Panc1 (cell line): ENCODE data around the gene QKI. TPM values are rescaled to one million over a fixed set of nuclear protein-coding genes. Genes with fewer than 3 reads are reported as not detected.

Experiments used
- ATAC-seq: fragments of 200-7000 bp; cut with Tn5 transposase; 2 replicates; pipeline ENCODE4 v1.9.1; 2020; ENCODE audit warnings: mild to moderate bottlenecking, moderate library complexity
- BruUV-seq: library from RNA; stranded (reverse); fragments of 400-500 nt; replicated peaks from 2 replicates; lab custom pipeline; 2021; lab: Mats Ljungman, UMichigan
- CTCF ChIA-PET: fragments of 300-600 bp; sonication (Branson Sonifier 250); formaldehyde crosslinking; loops from one replicate; lab custom pipeline; 2022; ENCODE audit warnings: antibody characterized with exemption; lab: Charles Lee
- POLR2A ChIA-PET: fragments of 300-600 bp; sonication (Branson Sonifier 250); formaldehyde crosslinking; loops from one replicate; lab custom pipeline; 2022; ENCODE audit warnings: antibody characterized with exemption; lab: Charles Lee
- DNase-seq: peaks from one replicate; pipeline ENCODE4 v3.0.0-alpha.2; 2010; ENCODE audit warnings: low read depth, low spot score
- H3K27ac ChIP-seq: 2 replicates; pipeline ENCODE4 v1.5.1; 2011; ENCODE audit warnings: mild to moderate bottlenecking, low read length, inconsistent platforms
- H3K27me3 ChIP-seq: fragments of 200-500 bp; sonication (Bioruptor generic); 2 replicates; pipeline ENCODE4 v1.6.0; 2014; ENCODE audit warnings: low read length, inconsistent platforms; ENCODE audit not compliant: control insufficient read depth, insufficient read depth
- H3K36me3 ChIP-seq: fragments of 200-500 bp; sonication (Bioruptor generic); 2 replicates; pipeline ENCODE4 v1.5.1; 2014; ENCODE audit warnings: inconsistent platforms, mild to moderate bottlenecking, low read length, moderate library complexity; ENCODE audit not compliant: control insufficient read depth, insufficient read depth
- H3K4me1 ChIP-seq: 2 replicates; pipeline ENCODE4 v1.5.1; 2011; ENCODE audit warnings: inconsistent platforms, mild to moderate bottlenecking, low read length, moderate library complexity; ENCODE audit not compliant: control insufficient read depth, insufficient read depth
- H3K4me3 ChIP-seq, 2 experiments: 2 replicates each; pipeline ENCODE4 v1.5.1; 2011 to 2012; ENCODE audit warnings: low read depth in 2 of 2, low read length in 2 of 2, mild to moderate bottlenecking in 2 of 2, inconsistent platforms in 1 of 2, moderate library complexity in 1 of 2
- H3K9me3 ChIP-seq: fragments of 200-500 bp; sonication (Bioruptor generic); 2 replicates; pipeline ENCODE4 v1.5.1; 2014; ENCODE audit warnings: low read depth, mild to moderate bottlenecking, inconsistent platforms, low read length, moderate library complexity; ENCODE audit not compliant: control insufficient read depth, insufficient read depth
- POLR2AphosphoS5 ChIP-seq: IDR thresholded peaks from 2 replicates; pipeline ENCODE4 v1.6.1; 2012; ENCODE audit warnings: mild to moderate bottlenecking, low read depth, low read length, moderate library complexity
- SIN3A ChIP-seq: IDR thresholded peaks from 2 replicates; pipeline ENCODE4 v1.6.1; 2012; ENCODE audit warnings: low read depth, mild to moderate bottlenecking, low read length, moderate library complexity, borderline replicate concordance; ENCODE audit not compliant: insufficient read depth
- TCF7L2 ChIP-seq: IDR thresholded peaks from 2 replicates; pipeline ENCODE4 v1.6.1; 2011; ENCODE audit warnings: mild to moderate bottlenecking, low read depth, low read length, inconsistent platforms
- in situ Hi-C: cut with HindIII; loops from 2 replicates; pipeline ENCODE4 v1.10.0; 2016; ENCODE audit warnings: low sequenced_read_pairs, low pct_unique_long_range_greater_than_20kb
- intact Hi-C: fragments of 100-400 bp; cut with micrococcal nuclease; formaldehyde crosslinking; loops from one replicate; pipeline ENCODE4 v1.10.0; 2022; ENCODE audit not compliant: unreplicated experiment
- total RNA-seq: library from RNA; stranded (reverse); gene quantifications from one replicate; pipeline ENCODE4 v1.2.1, GENCODE V29; 2021; ENCODE audit not compliant: unreplicated experiment
- TF ChIP-seq, protein P1 (sequence below), 2 experiments: IDR thresholded peaks; 2 replicates each; pipeline ENCODE4 v1.6.1; 2011 to 2012; ENCODE audit warnings: low read depth in 2 of 2, control low read depth in 1 of 2, low read length in 1 of 2, mild to moderate bottlenecking in 1 of 2, moderate library complexity in 1 of 2; ENCODE audit not compliant: insufficient read depth in 1 of 2
- TF ChIP-seq, protein P2 (sequence below): fragments of 450-650 bp; IDR thresholded peaks from 2 replicates; pipeline ENCODE4 v1.5.1; 2017; ENCODE audit warnings: mild to moderate bottlenecking

Gene QKI
- total RNA-seq, 1 experiment from 2014 or later, result 176 TPM

DNA sequence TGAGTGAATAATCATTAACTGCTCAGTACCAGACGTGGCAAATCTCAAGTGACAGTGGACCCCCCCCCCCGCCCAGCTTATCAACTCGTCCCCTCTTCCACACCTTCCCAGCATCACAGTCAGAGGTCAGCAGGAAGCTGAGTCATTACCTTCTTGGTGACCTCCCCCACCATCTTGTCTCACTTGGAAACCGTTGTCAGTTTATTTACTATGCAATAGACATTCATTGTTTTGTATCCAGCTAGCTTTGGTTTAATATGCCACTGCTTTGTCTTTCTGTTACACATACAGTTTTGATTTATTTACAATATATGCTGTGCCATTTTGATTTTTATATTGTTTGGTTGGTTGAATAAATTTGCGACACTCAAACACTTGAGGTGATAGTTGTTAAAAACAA, 158.1 kb downstream of the QKI start:
- CTCF ChIA-PET, result no interaction called here
- intact Hi-C loops, result no loop called here
- in situ Hi-C loops, result no loop called here
- Histone ChIP-seq H3K27me3 (no peaks in the 10 kb centered on the region), H3K36me3 (peaks cover 12% of the 10 kb centered on the region), H3K27ac (no peak overlapping the region), H3K4me3 (no peak overlapping the region), H3K4me1 (peaks cover 2% of the 10 kb centered on the region; the same call in 1 of the 2 replicates), H3K9me3 (no peaks in the 10 kb centered on the region)
- BruUV-seq, result no TSS peak
- DNase-seq (no peak), ATAC-seq (peak; percentile 74)
- POLR2A ChIA-PET, result no interaction called here
- TF ChIP-seq, protein P1, sequence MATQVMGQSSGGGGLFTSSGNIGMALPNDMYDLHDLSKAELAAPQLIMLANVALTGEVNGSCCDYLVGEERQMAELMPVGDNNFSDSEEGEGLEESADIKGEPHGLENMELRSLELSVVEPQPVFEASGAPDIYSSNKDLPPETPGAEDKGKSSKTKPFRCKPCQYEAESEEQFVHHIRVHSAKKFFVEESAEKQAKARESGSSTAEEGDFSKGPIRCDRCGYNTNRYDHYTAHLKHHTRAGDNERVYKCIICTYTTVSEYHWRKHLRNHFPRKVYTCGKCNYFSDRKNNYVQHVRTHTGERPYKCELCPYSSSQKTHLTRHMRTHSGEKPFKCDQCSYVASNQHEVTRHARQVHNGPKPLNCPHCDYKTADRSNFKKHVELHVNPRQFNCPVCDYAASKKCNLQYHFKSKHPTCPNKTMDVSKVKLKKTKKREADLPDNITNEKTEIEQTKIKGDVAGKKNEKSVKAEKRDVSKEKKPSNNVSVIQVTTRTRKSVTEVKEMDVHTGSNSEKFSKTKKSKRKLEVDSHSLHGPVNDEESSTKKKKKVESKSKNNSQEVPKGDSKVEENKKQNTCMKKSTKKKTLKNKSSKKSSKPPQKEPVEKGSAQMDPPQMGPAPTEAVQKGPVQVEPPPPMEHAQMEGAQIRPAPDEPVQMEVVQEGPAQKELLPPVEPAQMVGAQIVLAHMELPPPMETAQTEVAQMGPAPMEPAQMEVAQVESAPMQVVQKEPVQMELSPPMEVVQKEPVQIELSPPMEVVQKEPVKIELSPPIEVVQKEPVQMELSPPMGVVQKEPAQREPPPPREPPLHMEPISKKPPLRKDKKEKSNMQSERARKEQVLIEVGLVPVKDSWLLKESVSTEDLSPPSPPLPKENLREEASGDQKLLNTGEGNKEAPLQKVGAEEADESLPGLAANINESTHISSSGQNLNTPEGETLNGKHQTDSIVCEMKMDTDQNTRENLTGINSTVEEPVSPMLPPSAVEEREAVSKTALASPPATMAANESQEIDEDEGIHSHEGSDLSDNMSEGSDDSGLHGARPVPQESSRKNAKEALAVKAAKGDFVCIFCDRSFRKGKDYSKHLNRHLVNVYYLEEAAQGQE (IDR thresholded peaks at IDR 0.05; ENCODE audit: insufficient read depth in 1 of 2, low read depth in 2 of 2, low read length in 1 of 2), result no peak
- TF ChIP-seq, protein P2, sequence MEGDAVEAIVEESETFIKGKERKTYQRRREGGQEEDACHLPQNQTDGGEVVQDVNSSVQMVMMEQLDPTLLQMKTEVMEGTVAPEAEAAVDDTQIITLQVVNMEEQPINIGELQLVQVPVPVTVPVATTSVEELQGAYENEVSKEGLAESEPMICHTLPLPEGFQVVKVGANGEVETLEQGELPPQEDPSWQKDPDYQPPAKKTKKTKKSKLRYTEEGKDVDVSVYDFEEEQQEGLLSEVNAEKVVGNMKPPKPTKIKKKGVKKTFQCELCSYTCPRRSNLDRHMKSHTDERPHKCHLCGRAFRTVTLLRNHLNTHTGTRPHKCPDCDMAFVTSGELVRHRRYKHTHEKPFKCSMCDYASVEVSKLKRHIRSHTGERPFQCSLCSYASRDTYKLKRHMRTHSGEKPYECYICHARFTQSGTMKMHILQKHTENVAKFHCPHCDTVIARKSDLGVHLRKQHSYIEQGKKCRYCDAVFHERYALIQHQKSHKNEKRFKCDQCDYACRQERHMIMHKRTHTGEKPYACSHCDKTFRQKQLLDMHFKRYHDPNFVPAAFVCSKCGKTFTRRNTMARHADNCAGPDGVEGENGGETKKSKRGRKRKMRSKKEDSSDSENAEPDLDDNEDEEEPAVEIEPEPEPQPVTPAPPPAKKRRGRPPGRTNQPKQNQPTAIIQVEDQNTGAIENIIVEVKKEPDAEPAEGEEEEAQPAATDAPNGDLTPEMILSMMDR, result no peak
- no peak for TF ChIP-seq TCF7L2
- TF ChIP-seq POLR2AphosphoS5, result no peak
- TF ChIP-seq SIN3A, result no peak

DNA sequence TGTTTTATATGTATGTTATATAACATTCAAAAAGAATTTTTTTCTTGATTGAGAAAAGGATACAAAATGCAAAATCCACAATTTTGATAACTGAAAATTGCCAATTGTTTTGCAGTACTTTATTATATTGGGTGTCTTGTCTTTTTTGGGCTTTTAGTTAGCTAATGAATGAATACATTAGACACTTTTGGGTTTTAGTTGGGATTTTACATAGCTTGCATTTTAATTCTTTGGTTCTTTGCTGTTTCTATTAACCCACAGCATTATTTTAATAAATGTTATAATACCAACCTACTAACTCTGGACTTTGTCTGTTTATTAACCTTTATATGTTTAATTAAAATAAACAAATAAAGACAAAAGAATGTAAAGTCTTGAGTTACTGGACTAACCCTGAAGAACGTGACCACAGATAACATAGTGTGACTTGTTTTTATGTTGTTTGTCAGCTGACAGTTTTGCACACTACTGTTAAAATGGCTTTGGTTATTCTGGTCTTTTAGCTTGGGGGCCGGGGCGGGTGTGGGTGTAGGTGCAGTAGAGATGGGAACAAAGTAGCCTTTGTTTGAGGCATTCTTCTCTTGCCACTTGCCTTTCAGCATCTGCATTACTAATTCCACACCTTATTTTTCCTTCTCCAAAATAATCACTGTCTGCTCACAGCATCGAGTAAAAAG, 159.1 kb downstream of the QKI start:
- BruUV-seq, result no TSS peak
- ChIA-PET CTCF (interaction anchor here (0.7 kb wide), 1 partner anchor 172 kb away, joined by 5 read pairs; no protein-coding TSS in a partner anchor), POLR2A (no interaction called here)
- TF ChIP-seq, protein P1 (IDR thresholded peaks at IDR 0.05; ENCODE audit: insufficient read depth in 1 of 2, low read depth in 2 of 2, low read length in 1 of 2), result no peak
- TF ChIP-seq SIN3A, result no peak
- TF ChIP-seq POLR2AphosphoS5, result no peak
- TF ChIP-seq TCF7L2, result no peak
- TF ChIP-seq, protein P2, result no peak
- intact Hi-C loops (no loop called here), in situ Hi-C loops (no loop called here)
- ATAC-seq (no peak), DNase-seq (no peak)
- H3K4me3 ChIP-seq, result no peak overlapping the region
- H3K9me3 ChIP-seq, result no peaks in the 10 kb centered on the region
- H3K36me3 ChIP-seq, result peaks cover 8% of the 10 kb centered on the region
- no peaks in the 10 kb centered on the region for H3K27me3 ChIP-seq
- H3K27ac ChIP-seq, result no peak overlapping the region
- peaks cover 2% of the 10 kb centered on the region; the same call in 1 of the 2 replicates for H3K4me1 ChIP-seq
